Keratinocyte (primary cell): ENCODE measurements around the gene AIP.

Experiments
- CTCF ChIP-seq, 3 experiments: IDR thresholded peaks in 1 of 3; conservative IDR thresholded peaks in 1 of 3; optimal IDR thresholded peaks in 1 of 3; 2 replicates in 2 of 3; 3 replicates in 1 of 3; pipeline versions ENCODE3 to v1.5.1; 2011; ENCODE audit warnings: low read length in 3 of 3, mild to moderate bottlenecking in 3 of 3, moderate library complexity in 2 of 3, control low read depth in 1 of 3, inconsistent platforms in 1 of 3; ENCODE audit not compliant: insufficient read depth in 2 of 3; ENCODE audit errors: extremely low read depth in 1 of 3
- EZH2 ChIP-seq: IDR thresholded peaks from one replicate; pipeline ENCODE4 v1.6.1; 2012; ENCODE audit warnings: inconsistent platforms, mild to moderate bottlenecking, low read length, moderate library complexity

- no peak for TF ChIP-seq CTCF (optimal IDR thresholded peaks at IDR 0.05 in 1 of 3, IDR thresholded peaks at IDR 0.05 in 1 of 3, conservative IDR thresholded peaks at IDR 0.05 in 1 of 3; ENCODE audit: extremely low read depth in 1 of 3, insufficient read depth in 2 of 3, low read length in 3 of 3)
- TF ChIP-seq EZH2, result no peak
These were observed 20.5 kb downstream of the AIP start for GRCh38 chr11:67503119-67504004.
